Dermis microvascular lymphatic vessel endothelial cell (primary cell): Measurements from ENCODE around the gene PDGFC. TPM values are rescaled to one million over a fixed set of nuclear protein-coding genes. Genes with fewer than 3 reads are reported as not detected.

Experiments
- DNase-seq, 2 donors: peaks; one replicate each; pipeline versions ENCODE4 v3.0.0 to v3.0.0-alpha.2; 2010; ENCODE audit warnings: low read depth in 2 of 2
- total RNA-seq: library from RNA; depleted of rRNA; stranded (reverse); fragments of >200 nt; gene quantifications from 2 replicates; pipeline ENCODE4 v1.2.1, GENCODE V29; 2014

Gene PDGFC
- total RNA-seq, 1 donor from 2014 or later, result 11.3 TPM

- DNase-seq, result no peak
These were observed 184.9 kb downstream of the PDGFC start for GRCh38 chr4:156786713-156787112.

- no peak for DNase-seq
These were observed 186.6 kb downstream of the PDGFC start for GRCh38 chr4:156784970-156785369.

- no peak for DNase-seq
These were observed 187.6 kb downstream of the PDGFC start for GRCh38 chr4:156783966-156784365.

GRCh38 chr4:156782491-156782890 lies 189.1 kb downstream of the PDGFC start:
- no peak for DNase-seq

GRCh38 chr4:156781852-156782251 lies 189.7 kb downstream of the PDGFC start:
- no peak for DNase-seq

GRCh38 chr4:156779774-156780173 lies 191.8 kb downstream of the PDGFC start:
- DNase-seq, result peak; percentile 27 to 72

- DNase-seq, result no peak
These were observed 192.6 kb downstream of the PDGFC start for GRCh38 chr4:156779042-156779441.

GRCh38 chr4:156778606-156779005 lies 193.0 kb downstream of the PDGFC start:
- peak in 1 of 2 donors; percentile 7 for DNase-seq

GRCh38 chr4:156778093-156778492 lies 193.5 kb downstream of the PDGFC start:
- no peak for DNase-seq

- no peak for DNase-seq
These were observed 195.8 kb downstream of the PDGFC start for GRCh38 chr4:156775813-156776212.

- peak in 1 of 2 donors; percentile 31 for DNase-seq
These were observed 197.2 kb downstream of the PDGFC start for GRCh38 chr4:156774422-156774821.

GRCh38 chr4:156773648-156774357 lies 197.8 kb downstream of the PDGFC start:
- DNase-seq, result no peak

- DNase-seq, result peak in 1 of 2 donors; percentile 76
These were observed 200.3 kb downstream of the PDGFC start for GRCh38 chr4:156771171-156771837.

- no peak for DNase-seq
These were observed 201.5 kb downstream of the PDGFC start for GRCh38 chr4:156770140-156770539.

- no peak for DNase-seq
These were observed 203.6 kb downstream of the PDGFC start for GRCh38 chr4:156767911-156768415.

- DNase-seq, result no peak
These were observed 204.8 kb downstream of the PDGFC start for GRCh38 chr4:156766846-156767245.

- DNase-seq, result no peak
These were observed 206.3 kb downstream of the PDGFC start for GRCh38 chr4:156765277-156765676.

- no peak for DNase-seq
These were observed 206.8 kb downstream of the PDGFC start for GRCh38 chr4:156764846-156765245.

- DNase-seq, result no peak
These were observed 207.5 kb downstream of the PDGFC start for GRCh38 chr4:156764145-156764544.

- DNase-seq, result peak in 1 of 2 donors; percentile 6
These were observed 208.1 kb downstream of the PDGFC start for GRCh38 chr4:156763511-156763910.

- no peak for DNase-seq
These were observed 208.7 kb downstream of the PDGFC start for GRCh38 chr4:156762851-156763250.

GRCh38 chr4:156756118-156756517 lies 215.5 kb downstream of the PDGFC start:
- no peak for DNase-seq
